HL-60/S4 (cell line): Measurements from ENCODE around the gene TESK2.
"Not testable (repeated sequence)": the region's sequence is repeated elsewhere in the genome, so short reads cannot be mapped to it uniquely, and the experiment has no call there.

Experiments used
- in situ Hi-C: fragments of 300-500 bp; cut with MboI; formaldehyde crosslinking; loops from 2 replicates; pipeline ENCODE4 v1.14.3; 2022; ENCODE audit warnings: low sequenced_read_pairs

Gene TESK2

DNA sequence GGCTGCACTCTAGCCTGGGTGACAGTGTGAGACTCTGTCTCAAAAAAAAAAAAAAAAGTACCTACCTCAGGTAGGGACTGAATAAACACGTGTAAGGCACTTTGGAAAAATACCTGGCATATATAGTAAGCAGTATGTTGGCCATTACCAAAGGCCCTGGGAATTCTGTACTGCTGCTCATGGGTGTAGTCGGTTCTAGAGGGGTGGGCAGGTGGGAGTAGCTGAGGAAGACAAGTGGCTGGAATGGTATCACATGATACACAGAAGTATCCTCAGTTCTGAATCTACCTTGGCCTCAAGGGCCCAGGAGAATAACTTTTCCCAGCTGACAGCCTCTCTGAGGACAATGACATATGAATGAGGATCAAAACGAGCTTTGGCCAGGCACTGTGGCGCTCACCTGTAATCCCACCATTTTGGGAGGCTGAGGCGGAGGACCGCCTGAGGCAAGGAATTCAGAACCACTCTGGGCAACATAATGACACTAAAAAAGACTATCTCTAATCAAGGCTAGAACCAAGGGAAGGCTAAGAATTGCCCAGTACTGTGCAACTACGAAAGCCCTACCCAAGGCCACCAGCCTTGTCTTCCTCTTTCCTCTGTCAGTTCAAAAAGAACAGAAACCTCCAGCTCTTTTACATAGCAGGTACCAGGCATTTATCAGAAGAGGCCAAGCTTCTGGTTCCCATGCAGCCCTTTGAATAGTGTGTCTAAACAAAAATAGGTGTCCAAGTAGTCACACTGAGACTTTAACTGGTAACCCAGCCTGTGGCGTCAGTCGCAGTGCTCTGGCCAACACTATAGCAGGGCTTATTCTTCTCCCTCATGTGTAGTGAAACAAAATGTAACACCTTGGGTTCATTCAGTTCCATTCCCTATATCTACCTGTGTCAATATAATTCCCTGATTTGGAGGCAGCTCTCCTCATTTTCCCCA lies 19.3 kb upstream of the TESK2 start:
- in situ Hi-C loops = loop anchor here (5.0 kb wide), 1 partner anchor 57 kb away; no protein-coding TSS in a partner anchor

- in situ Hi-C loops = no loop called here
These were observed 17.6 kb upstream of the TESK2 start for GRCh38 chr1:45508295-45509151.

DNA sequence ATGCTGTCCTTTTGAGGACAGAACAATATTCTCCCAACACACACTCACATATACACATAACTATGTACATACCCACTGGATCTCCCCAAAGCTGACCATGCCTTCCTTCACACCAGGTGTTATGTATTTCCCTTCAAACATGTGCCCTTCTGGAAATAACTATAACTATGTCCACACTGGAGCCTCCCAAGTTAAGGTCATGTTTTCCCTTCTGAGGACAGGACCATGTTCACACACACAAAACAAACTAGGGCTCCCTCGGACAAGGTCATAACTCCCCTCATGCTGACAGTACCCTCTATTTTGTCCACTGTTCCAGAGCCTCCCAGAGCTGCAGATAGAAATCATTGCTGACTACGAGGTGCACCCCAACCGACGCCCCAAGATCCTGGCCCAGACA lies 16.9 kb upstream of the TESK2 start:
- in situ Hi-C loops = no loop called here

- in situ Hi-C loops = no loop called here
These were observed 16.2 kb upstream of the TESK2 start for GRCh38 chr1:45507195-45507594.

- in situ Hi-C loops = no loop called here
These were observed 12.7 kb upstream of the TESK2 start for GRCh38 chr1:45503462-45504360.

GRCh38 chr1:45501505-45501859 lies 10.5 kb upstream of the TESK2 start:
- in situ Hi-C loops = no loop called here

DNA sequence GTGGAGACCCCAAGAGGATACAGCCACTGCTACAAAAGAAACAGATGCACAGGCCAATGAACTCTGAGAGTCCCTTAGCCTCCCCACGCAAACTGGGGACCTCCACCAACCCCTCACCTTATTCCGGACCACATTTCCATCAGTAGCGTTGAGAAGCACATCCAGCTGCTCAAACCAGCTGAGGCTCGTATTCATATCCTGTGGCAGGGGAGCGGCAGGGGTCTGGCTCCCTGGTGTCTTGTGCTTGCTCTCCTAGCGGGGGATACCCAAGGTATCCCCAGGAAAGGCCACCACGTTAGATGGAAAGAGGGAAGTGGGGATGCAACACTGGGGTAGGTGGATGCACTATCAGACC lies 8.4 kb upstream of the TESK2 start:
- in situ Hi-C loops = loop anchor here (10.0 kb wide), 1 partner anchor 685 kb away; no protein-coding TSS in a partner anchor

DNA sequence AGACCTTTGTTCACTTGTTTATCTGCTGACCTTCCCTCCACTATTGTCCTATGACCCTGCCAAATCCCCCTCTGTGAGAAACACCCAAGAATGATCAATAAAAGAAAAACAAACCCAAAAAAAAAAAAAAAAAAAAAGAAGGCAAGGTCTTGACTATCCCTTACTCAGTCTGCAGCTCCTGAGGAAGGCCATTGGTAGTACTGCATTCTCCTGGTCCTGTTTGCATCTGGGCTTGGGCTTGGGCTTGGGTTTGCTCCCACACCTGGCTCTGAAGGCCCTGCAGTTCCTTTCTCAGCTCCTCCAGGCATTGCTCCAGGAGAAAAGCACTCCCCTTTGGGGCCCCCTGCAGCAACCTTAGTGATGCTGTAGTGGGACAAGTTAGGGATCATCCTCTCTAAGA lies 7.3 kb upstream of the TESK2 start:
- in situ Hi-C loops = loop anchor here (10.0 kb wide), 1 partner anchor 683 kb away; no protein-coding TSS in a partner anchor

DNA sequence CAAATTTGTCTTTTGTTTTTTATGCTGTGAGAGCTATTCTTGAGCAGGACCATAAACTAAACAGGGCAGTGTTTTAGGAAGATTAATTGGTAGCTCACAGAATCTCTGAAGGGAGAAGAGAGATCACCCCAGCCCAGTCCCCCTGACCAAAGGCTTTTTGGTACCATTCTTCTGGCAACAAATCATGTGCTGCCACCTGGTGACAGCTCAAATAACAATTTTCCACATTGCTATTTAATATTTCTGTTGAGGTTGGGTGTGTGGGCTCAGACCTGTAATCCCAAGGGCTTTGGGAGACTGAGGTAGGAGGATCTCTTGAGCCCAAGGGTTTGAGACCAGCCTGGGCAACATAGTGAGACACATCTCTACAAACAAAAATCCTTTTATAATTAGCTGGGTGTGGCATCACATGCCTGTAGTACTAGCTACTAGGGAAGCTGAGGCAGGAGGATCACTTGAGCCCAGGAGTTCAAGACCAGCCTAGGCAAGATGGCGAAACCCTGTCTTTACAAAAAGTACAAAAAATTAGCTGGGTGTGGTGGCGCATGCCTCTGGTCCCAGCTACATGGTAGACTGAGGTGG lies 2.2 kb upstream of the TESK2 start:
- in situ Hi-C loops = loop anchor here (5.0 to 10.0 kb wide), 3 partner anchors 131 to 678 kb away; partner anchors contain the start of genes HECTD3 and UROD

- in situ Hi-C loops = loop anchor here (5.0 to 10.0 kb wide), 3 partner anchors 130 to 678 kb away; partner anchors contain the start of genes HECTD3 and UROD
These were observed 1.7 kb upstream of the TESK2 start for GRCh38 chr1:45492691-45493090.

GRCh38 chr1:45491487-45492260 lies 711 bp upstream of the TESK2 start:
- in situ Hi-C loops = loop anchor here (5.0 to 10.0 kb wide), 3 partner anchors 129 to 677 kb away; partner anchors contain the start of genes HECTD3 and UROD

GRCh38 chr1:45490121-45490625 lies 790 bp downstream of the TESK2 start:
- in situ Hi-C loops = loop anchor here (5.0 to 10.0 kb wide), 3 partner anchors 128 to 675 kb away; partner anchors contain the start of genes HECTD3 and UROD

- in situ Hi-C loops = not testable (repeated sequence)
These were observed 1.6 kb downstream of the TESK2 start for GRCh38 chr1:45489379-45489778.

DNA sequence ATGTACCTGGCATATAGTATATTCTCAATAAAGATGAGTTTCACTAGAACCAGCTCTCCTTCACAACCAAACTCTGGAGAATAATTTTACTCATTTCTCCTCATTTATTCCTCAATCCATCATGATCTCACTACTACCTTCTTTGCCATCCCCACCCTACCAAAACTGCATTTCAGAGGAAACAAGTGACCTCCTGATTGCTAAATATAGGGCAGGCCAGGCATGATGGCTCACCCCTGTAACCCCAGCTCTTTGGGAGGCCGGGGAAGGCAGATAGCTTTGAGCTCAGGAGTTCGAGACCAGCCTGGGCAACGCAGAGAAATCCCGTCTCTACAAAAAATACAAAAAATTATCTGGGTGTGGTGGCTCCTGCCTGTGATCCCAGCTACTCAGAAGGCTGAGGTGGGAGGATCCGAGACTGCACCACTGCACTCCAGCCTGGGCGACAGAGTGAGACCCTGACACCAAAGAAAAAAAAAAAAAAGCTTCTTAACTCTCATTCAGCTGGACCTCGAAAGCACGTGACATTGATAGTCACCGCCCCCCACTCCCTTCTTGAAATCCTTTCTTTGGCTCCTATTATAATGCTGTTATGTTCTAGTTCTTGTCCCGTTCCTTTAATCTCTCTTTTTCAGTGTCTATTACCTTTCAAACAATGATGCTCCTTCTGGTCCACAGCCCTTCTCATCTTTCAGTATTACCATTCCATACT lies 2.1 kb downstream of the TESK2 start:
- in situ Hi-C loops = no loop called here

GRCh38 chr1:45485949-45486348 lies 5.0 kb downstream of the TESK2 start:
- in situ Hi-C loops = no loop called here

GRCh38 chr1:45479039-45479748 lies 11.8 kb downstream of the TESK2 start:
- in situ Hi-C loops = no loop called here

- in situ Hi-C loops = no loop called here
These were observed 12.7 kb downstream of the TESK2 start for GRCh38 chr1:45478121-45478814.
